ENCODE data around the gene STMP1. TPM values are rescaled to one million over a fixed set of nuclear protein-coding genes. Genes with fewer than 3 reads are reported as not detected.

The STMP1 gene
- total and polyA plus RNA-seq, 2 of the 4 experiments (the other 2 are of a cell fraction), result 6.1 to 28.3 TPM

GRCh38 chr7:135710417-135711138 lies 48.3 kb downstream of the STMP1 start:
- H4K5ac ChIP-seq (ENCODE audit: low read depth, low read length), result no peak overlapping the region
- intact Hi-C loops (cut with micrococcal nuclease), result no loop called here
- H4K20me1 ChIP-seq (ENCODE audit: insufficient read depth, low read length), result no peaks in the 10 kb centered on the region
- BruUV-seq (replicated peaks), result no TSS peak
- peaks cover 31% of the 10 kb centered on the region for H3K9me1 ChIP-seq (ENCODE audit: insufficient read depth, low read length)
- no peak overlapping the region for H3K23ac ChIP-seq (ENCODE audit: low read depth, low read length)
- no peaks in the 10 kb centered on the region for H3K36me3 ChIP-seq (ENCODE audit: control insufficient read depth, insufficient read depth, low read length)
- peaks cover 20% of the 10 kb centered on the region for H3K4me1 ChIP-seq (ENCODE audit: control insufficient read depth, insufficient read depth, low read length)
- ChIA-PET CTCF (interaction anchor here (1.0 to 1.3 kb wide), 2 partner anchors 15 to 38 kb away, joined by 5 to 8 read pairs; no protein-coding TSS in a partner anchor), POLR2A (ENCODE audit: unreplicated experiment) (no interaction called here)
- H3K14ac ChIP-seq (replicated peaks; ENCODE audit: low read depth, low read length), result no peak overlapping the region
- no peak overlapping the region for H3K56ac ChIP-seq (ENCODE audit: extremely low read depth, insufficient read depth, low read length)
- no peak overlapping the region for H3K18ac ChIP-seq (ENCODE audit: low read depth, low read length)
- no peak overlapping the region for H2BK20ac ChIP-seq (ENCODE audit: low read depth, low read length)
- no peak overlapping the region for H4K8ac ChIP-seq (ENCODE audit: low read depth in 2 of 2, low read length in 2 of 2)
- H3K4me2 ChIP-seq (ENCODE audit: low read depth, low read length), result no peak overlapping the region
- H3K79me1 ChIP-seq (ENCODE audit: low read depth in 1 of 2, low read length in 2 of 2), result peaks cover 0 to 8% of the 10 kb centered on the region in 2 experiments; a peak in 2 of 4 replicates
- DNase-seq, result no peak
- H2BK15ac ChIP-seq (ENCODE audit: low read depth, low read length), result no peak overlapping the region
- no peak for ATAC-seq (ENCODE audit: low read depth)
- dilution Hi-C loops (cut with HindIII; ENCODE audit: low sequenced_read_pairs, unreplicated experiment), result no loop called here
- H2AK5ac ChIP-seq (ENCODE audit: low read depth, low read length), result no peak overlapping the region
- no CpG with 5 or more reads among the region's 11 CpGs for WGBS, 2 experiments (ENCODE audit: extremely low coverage in 2 of 2, insufficient read length in 1 of 2)
- no peak overlapping the region for H2BK5ac ChIP-seq (ENCODE audit: low read depth, low read length, poor library complexity, severe bottlenecking)
- H2AK9ac ChIP-seq (replicated peaks; ENCODE audit: low read depth, low read length, poor library complexity), result no peak overlapping the region
- no peak overlapping the region for H2BK120ac ChIP-seq (ENCODE audit: low read depth, low read length)
- H2AFZ ChIP-seq (replicated peaks; ENCODE audit: low read length, poor library complexity), result no peak overlapping the region
- H3K4ac ChIP-seq (ENCODE audit: low read depth, low read length), result no peak overlapping the region
- TF ChIP-seq NFE2L2 (IDR thresholded peaks at IDR 0.05; ENCODE audit: low read depth, low read length), result no peak
- no peak for TF ChIP-seq CTCF (conservative IDR thresholded peaks at IDR 0.05; ENCODE audit: low read depth, low read length)
- TF ChIP-seq RFX5 (IDR thresholded peaks at IDR 0.05; ENCODE audit: low read depth, low read length), result no peak
- no peak for TF ChIP-seq CEBPB (IDR thresholded peaks at IDR 0.05; ENCODE audit: low read depth, low read length)
- TF ChIP-seq RCOR1 (IDR thresholded peaks at IDR 0.05; ENCODE audit: insufficient replicate concordance, low read length), result no peak
- no peak for TF ChIP-seq FOS (IDR thresholded peaks at IDR 0.05; ENCODE audit: low read depth, low read length)
- no peak for TF ChIP-seq MXI1 (IDR thresholded peaks at IDR 0.05; ENCODE audit: borderline replicate concordance, low read depth, low read length)
- no peak for TF ChIP-seq MAFK (IDR thresholded peaks at IDR 0.05; ENCODE audit: low read depth, low read length)
- no peak for TF ChIP-seq BHLHE40 (IDR thresholded peaks at IDR 0.05; ENCODE audit: low read depth, low read length)
- TF ChIP-seq POLR2A (IDR thresholded peaks at IDR 0.05; ENCODE audit: low read depth, low read length), result no peak
- TF ChIP-seq CHD1 (IDR thresholded peaks at IDR 0.05; ENCODE audit: low read depth, low read length), result no peak
- TF ChIP-seq USF2 (IDR thresholded peaks at IDR 0.05; ENCODE audit: low read depth, low read length), result no peak
- no peak for TF ChIP-seq MAZ (IDR thresholded peaks at IDR 0.05; ENCODE audit: borderline replicate concordance, low read depth, low read length)
- TF ChIP-seq SMC3 (IDR thresholded peaks at IDR 0.05; ENCODE audit: low read depth, low read length), result no peak
- peak overlapping the region; percentile 30; the same call in 1 of the 2 replicates for H4K91ac ChIP-seq (ENCODE audit: insufficient read depth, low read depth, low read length)
- in situ Hi-C loops (cut with MboI; ENCODE audit: low sequenced_read_pairs), result no loop called here
- H3K9me3 ChIP-seq (ENCODE audit: control insufficient read depth, insufficient read depth, low read length), result no peaks in the 10 kb centered on the region
- no peaks in the 10 kb centered on the region for H3K27me3 ChIP-seq (ENCODE audit: control insufficient read depth, insufficient read depth, low read length)
- H3K27ac ChIP-seq (ENCODE audit: insufficient read depth, low read length), result no peak overlapping the region
- H3K9ac ChIP-seq (ENCODE audit: low read depth, low read length), result no peak overlapping the region
- H3K4me3 ChIP-seq (ENCODE audit: insufficient read depth, low read depth, low read length), result no peak overlapping the region

All from IMR-90 (cell line).